ENCODE measurements around the gene PALB2. TPM values are rescaled to one million over a fixed set of nuclear protein-coding genes. Genes with fewer than 3 reads are reported as not detected.
"Not testable (repeated sequence)": the region's sequence is repeated elsewhere in the genome, so short reads cannot be mapped to it uniquely, and the experiment has no call there.

The PALB2 gene
- total RNA-seq, 1 donor from 2014 or later: 4.9 TPM

GRCh38 chr16:23651943-23652468 lies 10.9 kb upstream of the PALB2 start:
- DNase-seq (no peak), ATAC-seq (ENCODE audit: poor library complexity) (no peak)
- intact Hi-C loops (cut with DNase I): no loop called here

GRCh38 chr16:23650674-23651416 lies 9.7 kb upstream of the PALB2 start:
- no peak for ATAC-seq (ENCODE audit: poor library complexity)
- DNase-seq: no peak
- intact Hi-C loops (cut with DNase I): no loop called here

GRCh38 chr16:23642246-23642774 lies 1.2 kb upstream of the PALB2 start:
- intact Hi-C loops (cut with DNase I): no loop called here
- DNase-seq (no peak), ATAC-seq (ENCODE audit: poor library complexity) (no peak)

GRCh38 chr16:23640615-23640930 lies 537 bp downstream of the PALB2 start:
- ATAC-seq (ENCODE audit: poor library complexity) (peak; percentile 3), DNase-seq (no peak)
- intact Hi-C loops (cut with DNase I): no loop called here

- ATAC-seq (ENCODE audit: poor library complexity) (no peak), DNase-seq (no peak)
- intact Hi-C loops (cut with DNase I): no loop called here
Observed at GRCh38 chr16:23635958-23636357, 5.2 kb downstream of the PALB2 start.

- intact Hi-C loops (cut with DNase I): no loop called here
- ATAC-seq (ENCODE audit: poor library complexity) (no peak), DNase-seq (no peak)
Observed at GRCh38 chr16:23634461-23635036, 6.6 kb downstream of the PALB2 start.

GRCh38 chr16:23631874-23632273 lies 9.2 kb downstream of the PALB2 start:
- DNase-seq; intact Hi-C loops (cut with DNase I); ATAC-seq (ENCODE audit: poor library complexity): not testable (repeated sequence)

GRCh38 chr16:23629516-23629915 lies 11.6 kb downstream of the PALB2 start:
- ATAC-seq (ENCODE audit: poor library complexity) (no peak), DNase-seq (no peak)
- intact Hi-C loops (cut with DNase I): no loop called here

GRCh38 chr16:23624092-23624491 lies 17.0 kb downstream of the PALB2 start:
- intact Hi-C loops (cut with DNase I): no loop called here
- no peak for ATAC-seq (ENCODE audit: poor library complexity)
- no peak for DNase-seq

- intact Hi-C loops (cut with DNase I): no loop called here
- ATAC-seq (ENCODE audit: poor library complexity) (no peak), DNase-seq (no peak)
Observed at GRCh38 chr16:23615805-23616204, 25.3 kb downstream of the PALB2 start.

- DNase-seq: no peak
- intact Hi-C loops (cut with DNase I): no loop called here
- no peak for ATAC-seq (ENCODE audit: poor library complexity)
Observed at GRCh38 chr16:23611936-23612335, 29.2 kb downstream of the PALB2 start.

GRCh38 chr16:23610905-23611304 lies 30.2 kb downstream of the PALB2 start:
- ATAC-seq (ENCODE audit: poor library complexity); intact Hi-C loops (cut with DNase I); DNase-seq: not testable (repeated sequence)

- intact Hi-C loops (cut with DNase I): no loop called here
- ATAC-seq (ENCODE audit: poor library complexity): no peak
- DNase-seq: no peak
Observed at GRCh38 chr16:23609929-23610328, 31.2 kb downstream of the PALB2 start.

- ATAC-seq (ENCODE audit: poor library complexity): no peak
- intact Hi-C loops (cut with DNase I): no loop called here
- no peak for DNase-seq
Observed at GRCh38 chr16:23608194-23608593, 32.9 kb downstream of the PALB2 start.

GRCh38 chr16:23607726-23608125 lies 33.4 kb downstream of the PALB2 start:
- intact Hi-C loops (cut with DNase I): no loop called here
- DNase-seq (no peak), ATAC-seq (ENCODE audit: poor library complexity) (no peak)

GRCh38 chr16:23597003-23597756 lies 43.9 kb downstream of the PALB2 start:
- intact Hi-C loops (cut with DNase I): loop anchor here (5.0 kb wide), 1 partner anchor 40 kb away; the partner anchor contains the start of genes EARS2 and UBFD1
- DNase-seq (peak; percentile 44), ATAC-seq (ENCODE audit: poor library complexity) (peak; percentile 50)

GRCh38 chr16:23595951-23596720 lies 45.0 kb downstream of the PALB2 start, which contains the start of gene NDUFAB1:
Gene NDUFAB1 (minus strand): TSS chr16:23596316. CDS start chr16:23596290, 26 bp downstream.
- intact Hi-C loops (cut with DNase I): loop anchor here (5.0 kb wide), 1 partner anchor 39 kb away; the partner anchor contains the start of genes EARS2 and UBFD1
- ATAC-seq (ENCODE audit: poor library complexity) (peak; percentile 98), DNase-seq (peak; percentile 95)

GRCh38 chr16:23595246-23595950 lies 45.7 kb downstream of the PALB2 start:
- DNase-seq (no peak), ATAC-seq (ENCODE audit: poor library complexity) (peak; percentile 8)
- intact Hi-C loops (cut with DNase I): loop anchor here (5.0 kb wide), 1 partner anchor 38 kb away; the partner anchor contains the start of genes EARS2 and UBFD1
